K562 (cell line): ENCODE measurements around the gene RDH5. TPM values are rescaled to one million over a fixed set of nuclear protein-coding genes. Genes with fewer than 3 reads are reported as not detected.

Experiments
- ATAC-seq: fragments of 200-7000 bp; cut with Tn5 transposase; 3 replicates; pipeline ENCODE4 v1.9.1; 2020; ENCODE audit warnings: moderate library complexity
- BruUV-seq: library from RNA; stranded (reverse); fragments of 400-500 nt; replicated peaks from 2 replicates; lab custom pipeline; 2021; lab: Mats Ljungman, UMichigan
- CTCF ChIA-PET: fragments of 300-600 bp; formaldehyde crosslinking; extraction: SDS; loops from one replicate; lab custom pipeline; 2021; ENCODE audit warnings: low intra/inter-chr PET ratio; lab: Yijun Ruan, JAX
- POLR2A ChIA-PET: fragments of 300-600, 350-650 bp; sonication (Branson Sonifier 250); formaldehyde crosslinking; extraction: SDS; loops from one replicate; lab custom pipeline; 2021; ENCODE audit warnings: antibody characterized with exemption, inconsistent platforms; lab: Yijun Ruan, JAX
- DNase-seq, 4 experiments: peaks; one replicate each; pipeline versions ENCODE4 v3.0.0 to v3.0.0-alpha.2; 2011 to 2018; ENCODE audit warnings: low spot score in 3 of 4, mixed read lengths in 3 of 4; ENCODE audit errors: extremely low read depth in 1 of 4
- FAIRE-seq: peaks from 2 replicates; lab custom pipeline; 2011; peaks lifted over from hg19 to GRCh38; lab: Jason Lieb, UNC
- H2AFZ ChIP-seq: 2 replicates; pipeline ENCODE4 v1.6.0; 2011; ENCODE audit warnings: low read depth, low read length, control low read depth, inconsistent platforms
- H3K27ac ChIP-seq: fragments of 200-600 bp; 3 replicates; pipeline ENCODE4 v1.8.0; 2011; ENCODE audit warnings: low read depth, mild to moderate bottlenecking, control low read depth, inconsistent platforms, low read length, moderate library complexity, mixed read lengths; ENCODE audit errors: extremely low read depth
- H3K27me3 ChIP-seq, 2 experiments: fragments of 300-600 bp in 1 of 2; 2 replicates in 1 of 2; 3 replicates in 1 of 2; pipeline versions ENCODE4 v1.6.0 to v1.8.0; 2011; ENCODE audit warnings: inconsistent platforms in 2 of 2, low read length in 2 of 2, mild to moderate bottlenecking in 1 of 2, mixed read lengths in 1 of 2, moderate library complexity in 1 of 2; ENCODE audit not compliant: control insufficient read depth in 2 of 2, insufficient read depth in 2 of 2
- H3K36me3 ChIP-seq: fragments of 300-600 bp; 3 replicates; pipeline ENCODE4 v1.8.0; 2011; ENCODE audit warnings: mild to moderate bottlenecking, low read length, inconsistent platforms; ENCODE audit not compliant: control insufficient read depth, insufficient read depth
- H3K4me1 ChIP-seq, 2 experiments: fragments of 200-600 bp in 1 of 2; replicated peaks in 1 of 2; 2 replicates in 1 of 2; 3 replicates in 1 of 2; pipeline versions ENCODE4 v1.5.1 to v1.8.0; 2011; ENCODE audit warnings: inconsistent platforms in 2 of 2, low read length in 2 of 2, mild to moderate bottlenecking in 1 of 2, mixed read lengths in 1 of 2, moderate library complexity in 1 of 2; ENCODE audit not compliant: control insufficient read depth in 2 of 2, insufficient read depth in 2 of 2
- H3K4me2 ChIP-seq: 2 replicates; pipeline ENCODE4 v1.6.1; 2011; ENCODE audit warnings: low read length, control low read depth, inconsistent platforms, mixed read lengths; ENCODE audit not compliant: insufficient read depth
- H3K4me3 ChIP-seq: fragments of 200-600 bp; sonication (generic), shearing (Covaris generic); 2 replicates; pipeline ENCODE4 v1.5.1; 2016; ENCODE audit warnings: control low read depth, inconsistent platforms
- H3K79me2 ChIP-seq: fragments of 200-600 bp; 3 replicates; pipeline ENCODE4 v1.8.0; 2011; ENCODE audit warnings: low read length, inconsistent platforms; ENCODE audit not compliant: control insufficient read depth, insufficient read depth
- H3K9ac ChIP-seq, 2 experiments: 2 replicates each; pipeline versions ENCODE4 v1.6.0 to v1.6.1; 2011; ENCODE audit warnings: low read depth in 2 of 2, low read length in 2 of 2, control low read depth in 1 of 2, inconsistent platforms in 1 of 2, mild to moderate bottlenecking in 1 of 2, mixed read lengths in 1 of 2; ENCODE audit not compliant: insufficient read depth in 1 of 2
- H3K9me1 ChIP-seq: one replicate; pipeline ENCODE4 v1.6.0; 2011; ENCODE audit warnings: inconsistent platforms, mild to moderate bottlenecking, low read length, moderate library complexity; ENCODE audit not compliant: control insufficient read depth, insufficient read depth
- H3K9me3 ChIP-seq: replicated peaks from 2 replicates; pipeline ENCODE4 v1.5.1; 2011; ENCODE audit warnings: low read depth, low read length, inconsistent platforms; ENCODE audit not compliant: control insufficient read depth, insufficient read depth
- H4K20me1 ChIP-seq: replicated peaks from 2 replicates; pipeline ENCODE4 v1.6.1; 2011; ENCODE audit warnings: low read length, inconsistent platforms, mixed read lengths; ENCODE audit not compliant: control insufficient read depth, insufficient read depth
- ESRRA ChIP-seq: fragments of 450-650 bp; IDR thresholded peaks from 2 replicates; pipeline ENCODE4 v1.6.1; 2014; ENCODE audit warnings: low read depth, mild to moderate bottlenecking, moderate library complexity, borderline replicate concordance
- GABPA ChIP-seq: fragments of 200-800 bp; sonication (Bioruptor generic); conservative IDR thresholded peaks from 2 replicates; pipeline ENCODE4 v1.6.1; 2016; ENCODE audit warnings: low read depth, missing genetic modification characterization, missing compliant biosample characterization
- NUFIP1 ChIP-seq: fragments of 450-650 bp; IDR thresholded peaks from 2 replicates; pipeline ENCODE4 v1.6.1; 2018; ENCODE audit not compliant: partially characterized antibody
- POLR2G ChIP-seq: fragments of 200-400 bp; formaldehyde crosslinking; IDR thresholded peaks from 2 replicates; pipeline ENCODE4 v1.6.1; 2017; ENCODE audit warnings: low read depth, mild to moderate bottlenecking, antibody characterized with exemption, low read length, moderate library complexity
- RBFOX2 ChIP-seq: fragments of 200-400 bp; formaldehyde crosslinking; IDR thresholded peaks from 2 replicates; pipeline ENCODE4 v1.6.1; 2017; ENCODE audit warnings: low read depth, mild to moderate bottlenecking, low read length, moderate library complexity
- ZBTB7A ChIP-seq: IDR thresholded peaks from 2 replicates; pipeline ENCODE4 v1.6.1; 2011; ENCODE audit warnings: low read depth, mild to moderate bottlenecking, low read length, moderate library complexity, borderline replicate concordance; ENCODE audit not compliant: control insufficient read depth
- ZNF282 ChIP-seq: sonication (generic); formaldehyde crosslinking; IDR thresholded peaks from 2 replicates; pipeline ENCODE4 v1.8.1; 2023; ENCODE audit warnings: missing genetic modification reagents
- WGBS: fragments of 100-300 bp; shearing (Covaris generic); methylation state at CpG from one replicate; pipeline ENCODE4 v1.1.6; 2016; ENCODE audit warnings: low coverage, mixed read lengths; ENCODE audit not compliant: insufficient coverage; ENCODE audit errors: missing lambda C conversion rate; 5-methylcytosine and 5-hydroxymethylcytosine counted together
- in situ Hi-C: fragments of 300-500 bp; cut with MboI; formaldehyde crosslinking; loops from 4 replicates; pipeline ENCODE4 v1.15.0; 2018; ENCODE audit warnings: inconsistent platforms, mixed read lengths
- intact Hi-C: fragments of 100-400 bp; cut with micrococcal nuclease; formaldehyde crosslinking; loops from 2 replicates; pipeline ENCODE4 v1.14.2; 2022
- polyA plus RNA-seq, 8 experiments: library from polyadenylated mRNA; depleted of rRNA in 4 of 8; stranded (reverse) in 5 of 8; unstranded in 3 of 8; fragments of >200 nt; fragmentation: Nextera tagmentation in 2 of 8; fragmentation: Illumina TruSeq in 1 of 8; extraction: Ambion mirVana in 2 of 8; extraction: Trizol in 1 of 8; gene quantifications; 2 replicates each; pipeline versions ENCODE4 v1.2.1 to v1.2.3, GENCODE V29; 2011 to 2014; ENCODE audit warnings: inconsistent platforms in 1 of 8, missing spikeins in 1 of 8
- total RNA-seq, 7 experiments: library from RNA; depleted of rRNA in 6 of 7; stranded (reverse); fragments of >200 nt in 6 of 7; fragmentation: Illumina TruSeq in 2 of 7; extraction: Trizol in 2 of 7; gene quantifications; 2 replicates each; pipeline versions ENCODE4 v1.2.1 to v1.2.3, GENCODE V29; 2011 to 2021; ENCODE audit warnings: low replicate concordance in 1 of 7
- TF ChIP-seq, protein P1 (sequence below): fragments of 450-650 bp; IDR thresholded peaks from 2 replicates; pipeline ENCODE4 v1.6.1; 2014; ENCODE audit warnings: low read depth, mild to moderate bottlenecking, moderate library complexity, borderline replicate concordance

RDH5 gene
- total and polyA plus RNA-seq, 9 of the 15 experiments (the other 6 are each of a cell fraction or from before 2014, with no cell fraction given) = 0.28 to 2.0 (median 1.1) TPM; not detected in 1

GRCh38 chr12:55725556-55725955, 5.4 kb downstream of the RDH5 start:
- peaks cover 42% of the 10 kb centered on the region for H3K36me3 ChIP-seq
- no peak for ATAC-seq
- H3K9me3 ChIP-seq = no peaks in the 10 kb centered on the region
- ChIA-PET CTCF (interaction anchor here (3.1 kb wide), 1 partner anchor 12 kb away, joined by 20 read pairs; no protein-coding TSS in a partner anchor), POLR2A (interaction anchor here (0.6 to 1.4 kb wide), 2 partner anchors 10 to 13 kb away, joined by 3 to 12 read pairs; partner anchors contain the start of gene BLOC1S1)
- H3K27me3 ChIP-seq = no peaks in the 10 kb centered on the region
- no peak for FAIRE-seq
- TF ChIP-seq ZNF282 (CRISPR knock-in tag) = no peak
- TF ChIP-seq NUFIP1 = no peak
- no peak overlapping the region for H3K27ac ChIP-seq
- peak overlapping the region in 1 of 2 experiments; percentile 29; a peak in 1 of 4 replicates for H3K9ac ChIP-seq
- in situ Hi-C loops = no loop called here
- H3K79me2 ChIP-seq = peaks cover 28% of the 10 kb centered on the region
- H3K4me1 ChIP-seq = peaks cover 22 to 51% of the 10 kb centered on the region in 2 experiments; a peak in 4 of 5 replicates
- 80% methylated on average over 3 of the region's 3 CpGs for WGBS
- no peak overlapping the region for H3K4me3 ChIP-seq
- no TSS peak for BruUV-seq
- no peaks in the 10 kb centered on the region for H3K9me1 ChIP-seq
- no peak overlapping the region for H3K4me2 ChIP-seq
- H2AFZ ChIP-seq = no peak overlapping the region
- no peak for DNase-seq
- intact Hi-C loops = no loop called here
- peaks cover 22% of the 10 kb centered on the region; the same call in 1 of the 2 replicates for H4K20me1 ChIP-seq

- CTCF ChIA-PET = no interaction called here
- Histone ChIP-seq H3K27ac (peak overlapping the region; percentile 97; the same call in 2 of the 3 replicates), H3K9ac (peak overlapping the region; percentile 94 to 97), H3K4me3 (peak overlapping the region; percentile 69; the same call in 1 of the 2 replicates), H3K36me3 (peaks cover 42% of the 10 kb centered on the region), H2AFZ (no peak overlapping the region), H3K9me1 (no peaks in the 10 kb centered on the region), H3K79me2 (peaks cover 28% of the 10 kb centered on the region), H3K4me2 (peak overlapping the region; percentile 95), H4K20me1 (peaks cover 22% of the 10 kb centered on the region; the same call in 1 of the 2 replicates), H3K9me3 (no peaks in the 10 kb centered on the region), H3K27me3 (no peaks in the 10 kb centered on the region), H3K4me1 (peaks cover 22 to 43% of the 10 kb centered on the region in 2 experiments; a peak in 4 of 5 replicates)
- intact Hi-C loops (no loop called here), in situ Hi-C loops (no loop called here)
- POLR2A ChIA-PET = interaction anchor here (0.7 to 1.0 kb wide), 3 partner anchors 9 to 27 kb away, joined by 3 to 5 read pairs (median 3); no protein-coding TSS in a partner anchor
- WGBS = 24% methylated on average over 10 of the region's 10 CpGs
- FAIRE-seq (no peak), ATAC-seq (no peak), DNase-seq (no peak)
- no TSS peak for BruUV-seq
- TF ChIP-seq, protein P1, sequence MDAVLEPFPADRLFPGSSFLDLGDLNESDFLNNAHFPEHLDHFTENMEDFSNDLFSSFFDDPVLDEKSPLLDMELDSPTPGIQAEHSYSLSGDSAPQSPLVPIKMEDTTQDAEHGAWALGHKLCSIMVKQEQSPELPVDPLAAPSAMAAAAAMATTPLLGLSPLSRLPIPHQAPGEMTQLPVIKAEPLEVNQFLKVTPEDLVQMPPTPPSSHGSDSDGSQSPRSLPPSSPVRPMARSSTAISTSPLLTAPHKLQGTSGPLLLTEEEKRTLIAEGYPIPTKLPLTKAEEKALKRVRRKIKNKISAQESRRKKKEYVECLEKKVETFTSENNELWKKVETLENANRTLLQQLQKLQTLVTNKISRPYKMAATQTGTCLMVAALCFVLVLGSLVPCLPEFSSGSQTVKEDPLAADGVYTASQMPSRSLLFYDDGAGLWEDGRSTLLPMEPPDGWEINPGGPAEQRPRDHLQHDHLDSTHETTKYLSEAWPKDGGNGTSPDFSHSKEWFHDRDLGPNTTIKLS = no peak
- TF ChIP-seq RBFOX2 = 0 out of 2 replicates have a peak, but pooled peaks have one; percentile 39
- TF ChIP-seq ESRRA = no peak
- 0 out of 2 replicates have a peak, but pooled peaks have one; percentile 21 for TF ChIP-seq POLR2G
- no peak for TF ChIP-seq GABPA (tag)
- no peak for TF ChIP-seq ZBTB7A
Measured at GRCh38 chr12:55726971-55727370, 6.8 kb downstream of the RDH5 start.
